AG10803 (cell line): ENCODE results near the gene ATP6V0E1.

Source experiments
- DNase-seq: peaks from one replicate; pipeline ENCODE4 v3.0.0; 2010; ENCODE audit warnings: low read depth
- H3K4me3 ChIP-seq: 2 replicates; pipeline ENCODE4 v1.5.1; 2011; ENCODE audit warnings: mild to moderate bottlenecking, low read length, control low read depth
- CTCF ChIP-seq: conservative IDR thresholded peaks from 2 replicates; pipeline ENCODE4 v1.5.1; 2011; ENCODE audit warnings: mild to moderate bottlenecking, low read length, control low read depth, inconsistent platforms

ATP6V0E1 gene

GRCh38 chr5:173033923-173034322 lies 50.4 kb downstream of the ATP6V0E1 start:
- no peak for DNase-seq
- H3K4me3 ChIP-seq: no peak overlapping the region
- TF ChIP-seq CTCF: no peak

GRCh38 chr5:173035904-173036707 lies 52.5 kb downstream of the ATP6V0E1 start:
- no peak overlapping the region for H3K4me3 ChIP-seq
- no peak for TF ChIP-seq CTCF
- no peak for DNase-seq

GRCh38 chr5:173039188-173039587 lies 55.6 kb downstream of the ATP6V0E1 start:
- no peak for DNase-seq
- no peak overlapping the region for H3K4me3 ChIP-seq
- no peak for TF ChIP-seq CTCF

- no peak overlapping the region for H3K4me3 ChIP-seq
- TF ChIP-seq CTCF: no peak
- DNase-seq: no peak
These were observed 56.4 kb downstream of the ATP6V0E1 start for GRCh38 chr5:173039964-173040363.

- DNase-seq: no peak
- TF ChIP-seq CTCF: no peak
- no peak overlapping the region for H3K4me3 ChIP-seq
These were observed 58.6 kb downstream of the ATP6V0E1 start for GRCh38 chr5:173041881-173042762.

- H3K4me3 ChIP-seq: no peak overlapping the region
- no peak for DNase-seq
- TF ChIP-seq CTCF: no peak
These were observed 59.2 kb downstream of the ATP6V0E1 start for GRCh38 chr5:173042763-173043107.
